Measurements from ENCODE around the gene DNAJC17.

The DNAJC17 gene

DNA sequence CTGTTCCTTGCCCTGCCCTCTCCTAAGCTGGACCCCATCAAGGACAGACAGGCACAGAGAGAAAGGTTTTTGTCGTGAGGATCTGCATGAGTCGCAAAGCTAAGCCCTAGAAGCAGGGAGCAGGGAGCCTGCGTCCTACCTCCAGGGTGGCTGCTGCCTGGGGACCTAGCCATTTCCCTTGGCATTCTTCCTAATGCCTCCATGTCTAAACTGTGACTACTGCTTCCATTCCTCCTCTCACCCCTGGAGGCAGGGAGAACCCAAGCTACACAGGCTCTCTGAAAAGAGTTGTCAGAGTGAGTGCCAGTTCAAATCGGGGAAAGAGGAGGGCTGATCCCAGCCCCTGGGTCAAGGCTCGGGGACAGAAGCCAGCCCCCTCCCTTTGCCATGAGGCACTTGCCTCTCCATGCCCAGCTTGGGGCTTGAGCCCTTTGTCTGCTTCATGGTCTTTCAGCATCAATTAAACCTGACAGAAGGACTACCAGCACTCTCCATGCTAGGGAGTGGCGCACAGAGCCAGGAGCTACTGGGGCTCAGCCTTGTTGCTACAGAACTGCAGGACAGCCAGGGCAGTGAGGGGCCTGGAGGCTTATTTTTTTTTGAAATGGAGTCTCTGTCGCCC lies 41.0 kb downstream of the DNAJC17 start:
- DNase-seq, result peak; percentile 21

DNA sequence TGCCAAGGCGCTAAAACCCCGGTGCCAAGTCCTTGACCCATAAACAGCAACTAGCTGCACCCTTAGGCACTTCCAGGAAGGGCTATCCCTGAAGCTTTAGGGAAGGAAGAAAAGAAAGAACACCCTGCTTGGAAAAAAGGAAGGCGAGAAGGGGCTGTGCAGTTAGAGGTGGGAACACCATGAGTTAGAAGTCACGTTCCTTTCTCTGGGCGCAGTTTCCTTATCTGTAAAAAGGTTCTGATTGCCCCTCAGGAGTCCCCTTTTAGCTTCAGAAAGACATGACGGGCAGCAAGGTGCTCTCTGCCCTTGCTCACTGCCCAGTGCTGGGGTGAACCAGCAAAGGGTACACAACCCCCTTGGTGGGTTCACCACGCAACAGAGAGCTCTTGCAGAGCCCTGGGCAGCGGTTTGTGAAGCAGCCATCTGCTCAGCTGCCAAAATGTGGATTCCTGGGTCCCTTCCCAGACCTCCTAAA lies 42.6 kb downstream of the DNAJC17 start:
- no peak for DNase-seq

DNA sequence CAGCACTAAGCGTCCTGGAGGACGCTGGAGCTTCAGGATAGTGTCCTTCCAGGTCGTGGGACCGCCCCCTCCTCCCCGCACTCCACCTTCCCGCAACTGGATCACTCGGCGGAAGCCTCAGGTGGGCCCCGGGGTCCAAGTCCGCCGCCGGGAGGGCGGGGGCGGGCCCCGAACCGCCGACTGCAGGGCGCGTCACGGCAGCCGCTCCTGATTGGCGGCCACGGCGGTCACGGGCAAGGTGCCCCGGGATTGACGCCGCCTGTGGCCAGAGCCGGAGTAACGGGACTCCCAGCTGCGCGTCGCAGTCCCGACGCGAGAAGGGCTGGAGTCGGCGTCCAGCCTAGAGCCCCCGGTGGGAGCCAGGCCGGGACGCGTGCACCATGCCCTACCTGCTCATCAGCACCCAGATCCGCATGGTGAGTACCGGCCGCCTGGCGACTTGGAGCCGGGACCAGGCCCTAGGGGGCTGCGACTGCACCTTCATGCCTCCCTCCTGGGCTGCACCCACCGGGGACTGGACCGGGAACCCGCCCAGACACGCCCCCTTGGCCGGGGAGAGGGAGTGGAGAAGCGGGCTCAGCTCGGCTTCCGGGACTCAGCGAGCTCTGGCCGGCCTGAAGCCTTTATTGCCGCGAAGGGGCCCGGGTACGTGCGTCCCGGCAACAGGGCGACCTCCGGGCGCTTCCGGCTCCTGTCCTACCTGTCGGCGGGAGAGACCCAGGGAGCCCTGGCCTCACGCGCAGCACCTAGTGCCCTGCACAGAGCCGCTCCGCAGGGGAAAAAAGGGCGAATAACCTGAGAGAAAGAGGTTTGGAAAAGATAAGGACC lies 43.3 kb downstream of the DNAJC17 start, which contains the start of gene GCHFR:
GCHFR (plus strand) TSS at position 268 of the 828 bp plus-strand sequence; CDS start at position 381, 113 bp downstream.
- peak; percentile 48 for DNase-seq

DNA sequence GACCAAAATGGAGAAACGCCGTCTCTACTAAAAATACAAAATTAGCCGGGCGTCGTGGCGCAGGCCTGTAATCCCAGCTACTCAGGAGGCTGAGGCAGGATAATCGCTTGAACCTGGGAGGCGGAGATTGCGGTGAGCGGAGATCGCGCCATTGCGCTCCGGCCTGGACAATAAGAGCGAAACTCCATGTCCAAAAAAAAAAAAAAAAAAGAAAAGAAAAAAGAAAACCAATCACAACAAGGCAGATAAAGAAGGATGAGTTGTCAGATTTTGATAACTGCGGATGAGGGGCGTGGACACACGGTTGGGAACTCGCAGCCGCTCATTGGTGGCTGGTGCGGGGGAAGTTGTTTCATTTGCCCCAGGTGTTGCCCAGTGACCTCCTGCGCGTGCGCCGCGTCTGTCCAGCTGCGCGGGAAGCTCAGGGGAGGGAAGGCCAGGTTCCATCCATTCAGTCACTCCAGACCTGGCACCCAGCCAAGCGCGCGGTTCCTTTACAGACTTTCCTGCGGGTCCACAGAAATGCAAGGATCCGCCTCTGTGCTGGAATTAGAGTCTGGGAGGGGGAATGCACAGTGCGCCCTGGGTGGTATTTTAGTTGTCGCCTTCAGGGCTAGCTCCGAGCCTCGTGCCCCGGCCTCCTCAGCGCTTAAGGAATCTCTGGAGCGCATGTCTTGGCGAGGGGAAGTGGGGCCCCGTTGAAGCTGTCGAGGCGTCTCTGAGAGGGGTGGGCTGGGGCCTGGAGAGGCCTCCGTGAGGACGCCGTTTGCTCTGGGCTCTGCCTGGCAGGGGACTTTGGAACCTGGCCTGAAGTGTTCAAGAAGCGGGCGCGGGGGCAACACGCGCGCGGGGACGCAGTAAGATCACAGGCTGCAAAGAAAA lies 44.1 kb downstream of the DNAJC17 start:
- peak; percentile 65 for DNase-seq

DNA sequence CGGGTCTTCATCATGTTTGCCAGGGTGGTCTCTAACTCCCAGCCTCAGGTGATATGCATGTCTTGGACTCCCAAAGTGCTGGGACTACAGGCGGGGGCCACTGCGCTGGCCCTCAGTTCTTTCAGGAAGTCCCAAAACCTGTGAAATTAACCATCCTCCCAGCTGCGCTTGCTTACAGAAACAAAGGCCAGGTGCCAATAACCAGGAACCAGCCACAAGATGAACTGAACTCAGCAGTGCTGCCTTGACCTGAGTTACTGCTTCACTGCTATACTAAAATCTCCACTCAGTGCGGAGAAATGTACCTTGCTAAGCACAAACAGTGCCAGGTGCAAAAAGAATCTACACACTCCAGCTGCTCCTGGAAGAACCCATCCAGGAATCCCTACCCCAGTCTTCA lies 47.3 kb downstream of the DNAJC17 start:
- no peak for DNase-seq

DNA sequence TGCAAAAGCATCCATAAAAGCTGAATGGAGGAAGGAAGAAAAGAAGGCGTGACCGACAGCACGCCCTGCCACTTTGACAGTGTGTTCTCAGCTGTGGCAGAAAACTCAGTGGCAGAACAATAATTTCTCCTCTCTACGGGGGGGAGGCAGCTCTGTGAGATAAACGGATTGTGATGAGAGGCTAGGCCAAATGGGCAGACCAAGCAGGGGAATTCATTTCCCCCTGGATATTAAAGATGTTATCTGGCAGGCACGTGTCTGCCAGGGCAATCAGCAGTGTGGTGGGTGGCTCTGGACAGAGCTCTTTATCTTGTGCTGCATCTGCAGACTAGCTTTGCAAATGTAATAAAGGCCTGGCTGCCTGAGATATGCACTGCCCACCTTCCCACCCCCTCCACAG lies 50.3 kb downstream of the DNAJC17 start:
- DNase-seq, result no peak

DNA sequence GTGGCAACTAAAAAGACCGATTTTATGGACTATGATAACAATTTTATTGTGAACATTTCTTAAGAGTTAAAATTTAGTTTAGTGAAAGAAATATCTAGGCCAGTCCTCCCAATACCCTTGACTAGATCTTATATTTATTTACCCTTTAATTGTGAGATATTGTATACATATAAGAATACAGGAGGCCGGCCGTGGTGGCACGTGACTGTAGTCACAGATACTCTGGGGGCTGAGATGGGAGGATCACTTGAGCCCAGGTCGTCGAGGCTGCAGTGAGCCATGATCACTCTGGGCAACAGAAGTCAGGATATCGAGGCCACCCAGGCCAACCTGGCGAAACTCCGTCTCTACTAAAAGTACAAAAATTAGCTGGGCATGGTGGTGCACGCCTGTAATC lies 51.5 kb downstream of the DNAJC17 start:
- DNase-seq, result no peak

DNA sequence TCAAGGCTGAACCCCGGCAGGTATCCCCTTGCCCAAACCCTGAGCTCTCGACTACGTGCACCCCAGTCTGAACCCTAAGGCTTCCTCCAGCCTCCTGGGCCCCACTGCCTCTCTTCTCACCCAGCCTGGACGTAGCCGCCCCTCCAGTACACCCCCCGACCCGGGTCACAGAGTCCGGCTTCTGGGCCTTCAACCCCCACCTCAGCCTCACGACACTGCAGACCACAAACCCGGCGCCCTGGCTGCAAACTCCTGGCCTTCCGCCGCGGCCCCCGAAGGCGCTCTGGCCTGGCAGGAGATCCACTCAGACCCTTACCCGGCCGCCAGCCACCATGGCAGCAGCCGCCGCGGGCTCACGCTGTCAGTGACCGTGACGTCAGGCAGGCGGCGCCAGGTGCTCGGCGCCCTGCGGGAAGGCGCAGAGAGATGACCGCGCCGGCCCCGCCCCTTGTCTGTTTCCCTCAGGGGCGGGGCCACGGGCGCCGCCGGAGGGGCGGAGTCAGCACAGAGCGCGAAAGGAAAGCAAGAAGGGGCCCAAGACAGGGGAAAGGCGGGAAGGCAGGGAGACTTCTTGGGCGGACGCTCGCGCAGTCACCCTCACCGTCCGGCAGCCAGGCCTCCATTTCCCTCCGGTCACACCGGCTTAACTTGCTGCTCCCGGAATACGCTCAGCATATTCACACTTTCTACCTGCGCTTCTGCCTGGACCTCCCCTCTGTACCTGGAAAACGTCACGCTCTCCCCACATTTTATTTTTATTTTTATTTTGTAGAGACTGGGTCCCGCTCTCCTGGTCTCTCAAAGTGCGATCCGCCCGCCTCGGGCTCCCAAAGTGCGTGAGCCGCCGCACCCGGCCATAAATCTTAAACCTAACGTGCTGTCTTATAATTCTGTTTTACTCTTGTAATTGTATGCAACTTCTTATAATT lies 52.1 kb downstream of the DNAJC17 start, which contains the start of gene RMDN3:
RMDN3 (minus strand) TSS at position 372 of the 929 bp plus-strand sequence. CDS start 471 bp downstream, outside the sequence.
- peak; percentile 91 for DNase-seq

DNA sequence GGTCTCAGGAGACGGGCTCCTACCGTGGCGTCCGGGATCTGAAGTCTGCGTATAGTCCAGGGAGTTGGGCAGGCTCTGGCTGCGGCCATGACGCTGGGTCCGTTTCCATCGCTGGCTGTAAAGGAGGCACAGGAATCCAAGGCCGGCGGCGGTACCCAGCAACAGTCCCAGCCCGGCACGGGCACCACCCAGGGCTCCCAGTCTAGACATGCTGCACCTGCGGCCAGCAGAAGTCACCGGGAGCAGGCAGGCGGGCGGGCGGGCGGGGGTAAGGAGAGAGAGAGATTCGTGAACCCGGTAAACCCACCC lies 52.7 kb downstream of the DNAJC17 start:
- DNase-seq, result no peak

DNA sequence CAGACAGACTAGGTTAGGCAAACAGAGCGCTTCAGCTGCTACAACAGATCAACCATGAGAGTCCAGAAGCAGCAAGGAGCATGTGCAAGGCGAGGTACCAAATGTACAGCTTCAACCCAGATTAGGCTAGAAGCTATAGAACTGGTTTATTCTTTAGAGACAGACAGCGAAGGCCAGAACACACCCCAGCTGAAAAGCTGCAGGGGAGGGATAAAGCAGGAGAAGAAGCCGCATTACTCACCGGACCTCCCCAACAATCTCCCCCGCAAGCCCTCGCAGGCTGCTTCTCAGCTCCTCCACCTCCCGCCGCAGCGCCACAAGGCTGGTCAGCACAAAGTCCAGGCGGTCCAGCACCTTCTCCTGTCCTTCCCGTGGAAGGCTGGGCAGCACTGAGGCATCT lies 55.5 kb downstream of the DNAJC17 start:
- DNase-seq, result no peak

DNA sequence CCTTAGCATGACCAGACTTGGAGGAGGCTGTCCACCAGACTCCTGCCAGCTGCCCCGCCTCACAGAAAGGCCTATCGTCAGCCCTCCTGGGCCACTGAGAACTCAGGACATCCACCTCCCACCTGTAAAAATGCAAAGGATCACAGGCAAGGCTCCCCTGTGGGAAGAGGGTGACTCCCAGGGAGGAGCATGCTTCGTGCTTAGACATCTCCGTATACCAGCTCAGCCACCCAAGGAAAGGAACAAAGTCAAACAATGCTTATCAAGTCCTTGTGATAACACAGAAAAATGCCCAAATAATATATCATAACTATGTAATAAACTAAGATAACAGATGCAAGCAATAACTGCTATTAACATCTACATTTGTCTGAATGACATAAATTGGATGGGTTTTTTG lies 56.4 kb downstream of the DNAJC17 start:
- no peak for DNase-seq

DNA sequence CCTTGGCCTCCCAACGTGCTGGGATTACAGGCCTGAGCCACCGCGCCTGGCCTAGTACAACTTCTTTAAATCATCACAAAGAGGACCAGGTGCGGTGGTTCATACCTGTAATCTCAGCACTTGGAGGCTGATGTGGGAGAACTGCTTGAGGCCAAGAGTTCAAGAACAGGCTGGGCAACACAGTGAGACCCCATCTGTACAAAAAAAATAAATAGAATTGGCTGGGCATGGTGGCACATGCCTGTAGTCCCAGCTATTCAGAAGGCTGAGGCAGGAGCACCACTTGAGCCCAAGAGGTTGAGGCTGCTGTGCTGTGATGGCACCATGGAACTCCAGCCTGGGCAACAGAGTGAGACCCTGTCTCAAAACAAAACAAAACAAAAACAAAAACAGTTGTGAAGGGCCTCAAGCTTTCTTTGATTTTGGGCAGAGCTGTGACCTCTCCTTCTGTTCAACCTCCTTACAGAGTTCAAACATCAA lies 58.1 kb downstream of the DNAJC17 start:
- no peak for DNase-seq

DNA sequence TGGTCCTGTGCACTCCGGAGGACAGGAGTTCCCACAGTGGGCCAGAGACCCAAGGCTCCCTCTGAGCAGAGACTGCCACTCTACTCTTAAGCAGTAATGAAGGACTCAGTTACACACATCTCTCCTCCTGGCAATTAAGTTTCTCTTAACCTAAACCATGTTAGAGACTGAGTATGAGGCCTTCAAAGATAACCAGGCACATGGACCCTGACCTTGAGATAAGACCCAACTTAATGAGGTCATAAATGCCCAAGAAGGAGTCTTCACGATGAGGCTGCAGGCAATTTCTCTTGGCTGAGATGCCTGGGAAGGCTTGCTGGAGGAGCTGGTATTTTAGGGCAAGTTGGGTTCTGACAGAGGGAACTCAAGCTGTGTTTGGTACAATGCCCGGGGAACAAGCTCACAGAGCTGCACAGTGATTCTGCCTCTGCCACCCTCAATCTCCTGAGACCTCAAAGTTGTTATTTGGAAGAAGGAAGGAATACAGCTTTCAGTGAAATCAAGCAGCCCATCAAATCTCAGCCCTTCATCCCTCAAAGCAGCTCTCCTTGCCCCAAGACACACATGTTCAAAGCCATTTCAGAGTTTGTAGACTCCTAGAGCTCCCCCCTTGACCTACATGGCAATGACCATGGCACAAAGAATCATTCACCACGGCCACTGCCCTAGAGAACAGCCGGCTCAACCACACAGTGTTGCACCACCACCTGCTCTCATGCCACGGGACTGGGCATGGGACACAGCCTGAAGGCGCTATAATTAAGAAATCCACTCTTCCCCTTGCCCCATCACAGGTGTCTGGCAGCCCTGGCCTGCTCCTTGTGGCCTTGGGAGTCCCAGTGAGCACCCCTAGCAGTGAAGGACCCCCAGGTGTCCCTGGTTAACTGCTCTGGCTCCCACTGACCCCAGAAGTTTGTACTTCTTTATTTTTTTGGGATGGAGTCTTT lies 59.3 kb downstream of the DNAJC17 start:
- no peak for DNase-seq

DNA sequence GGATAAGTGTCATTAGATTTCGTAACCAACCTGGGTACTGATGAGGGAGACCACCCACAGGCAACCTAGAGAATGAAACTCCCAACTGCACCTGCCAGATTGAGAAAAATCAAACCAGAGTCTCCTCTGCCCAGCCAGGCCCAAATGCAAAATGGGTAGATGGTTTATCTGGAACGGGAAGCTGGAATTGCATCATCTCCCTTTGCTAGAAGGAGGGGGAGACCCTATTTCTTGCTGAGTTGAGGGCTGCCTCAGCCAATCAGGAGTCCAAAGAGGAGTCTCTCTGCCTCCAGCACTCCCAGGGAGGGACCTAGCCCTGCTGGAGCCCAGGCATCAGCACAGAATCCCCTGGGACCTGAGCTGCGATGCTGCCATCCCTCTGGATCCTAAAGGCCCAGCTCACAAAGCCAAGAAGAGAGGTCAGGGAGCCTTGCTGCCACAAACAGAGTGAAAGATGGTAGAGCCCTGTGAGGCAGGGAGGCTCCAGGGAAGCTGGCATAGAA lies 60.3 kb downstream of the DNAJC17 start:
- peak; percentile 65 for DNase-seq

DNA sequence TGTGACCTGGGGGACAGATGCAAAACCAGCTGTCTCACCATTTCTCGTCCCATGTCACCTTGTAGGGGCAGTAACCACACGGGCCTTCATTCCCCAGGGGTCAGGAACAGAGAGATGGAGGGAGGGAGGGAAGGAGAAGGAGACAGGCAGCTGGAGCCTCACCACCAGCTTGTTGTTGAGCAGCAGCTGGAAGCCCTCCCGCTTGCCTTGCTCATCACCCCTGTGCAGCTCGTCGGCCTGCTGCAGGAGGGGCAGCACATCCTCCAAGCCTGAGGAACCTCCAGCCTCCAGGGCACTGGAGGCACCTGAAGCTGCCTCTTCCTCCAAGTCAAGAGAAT lies 62.5 kb downstream of the DNAJC17 start:
- DNase-seq, result no peak

DNA sequence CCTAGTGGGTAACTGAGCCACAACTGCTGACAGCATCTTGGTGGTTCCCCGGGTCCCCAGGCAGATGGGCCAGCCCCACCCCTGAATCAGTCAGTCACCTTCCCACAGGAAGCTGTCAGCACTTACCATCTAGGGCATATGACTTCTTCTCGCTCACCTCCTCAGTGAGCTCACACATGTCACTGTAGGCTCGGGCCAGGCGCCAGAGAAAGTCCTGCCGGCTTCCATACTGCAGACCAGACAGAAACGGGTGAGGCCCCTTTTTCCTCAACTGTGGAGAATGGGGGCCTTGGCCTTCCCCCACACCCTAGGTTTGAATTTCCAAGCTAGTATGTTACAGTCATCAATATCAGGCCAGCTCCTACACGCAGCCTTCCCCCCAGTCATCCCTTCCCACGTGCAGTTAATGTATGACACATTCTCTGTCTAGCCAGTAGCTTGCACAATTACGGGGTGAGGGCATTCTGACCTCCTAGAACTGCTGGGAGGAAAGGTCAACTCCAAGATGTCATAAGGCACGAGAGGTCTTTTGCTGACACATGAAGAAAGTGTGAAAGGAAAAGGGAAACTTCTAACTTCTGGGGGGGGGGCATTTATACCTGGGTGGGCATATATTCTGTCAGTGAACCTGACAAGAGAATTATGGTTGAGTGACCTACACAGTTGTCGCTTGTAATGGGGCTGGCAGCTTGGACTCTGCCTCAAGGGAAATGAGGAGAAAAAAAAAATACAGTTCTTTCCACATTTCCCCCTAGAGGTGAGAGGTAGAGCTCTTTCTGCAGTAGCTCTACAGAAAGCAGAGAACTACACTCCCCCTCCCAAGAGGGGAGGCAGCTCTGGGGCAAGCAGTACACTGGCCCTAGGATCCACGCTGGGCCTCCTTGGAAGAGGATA lies 63.1 kb downstream of the DNAJC17 start:
- DNase-seq, result peak; percentile 71

DNA sequence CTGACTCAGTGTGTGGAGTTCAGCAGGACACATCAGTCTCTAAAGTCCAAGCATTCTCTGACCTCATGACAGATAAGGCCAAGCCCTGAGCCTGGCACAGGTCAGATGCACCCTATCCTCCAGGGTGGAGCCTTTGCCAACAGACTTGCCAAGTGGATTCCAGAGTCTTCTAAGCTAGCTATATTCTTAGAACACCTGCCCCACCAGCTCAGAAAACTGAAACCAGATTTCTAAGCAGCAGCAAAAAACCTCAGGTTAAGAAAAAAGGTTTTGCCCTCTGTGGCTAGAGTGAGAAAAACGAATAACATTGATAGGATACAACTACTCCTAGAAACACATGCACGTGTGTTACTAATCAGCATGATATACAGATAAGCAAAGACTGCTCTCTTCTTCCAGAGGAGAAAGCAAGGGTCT lies 63.8 kb downstream of the DNAJC17 start:
- DNase-seq, result no peak

DNA sequence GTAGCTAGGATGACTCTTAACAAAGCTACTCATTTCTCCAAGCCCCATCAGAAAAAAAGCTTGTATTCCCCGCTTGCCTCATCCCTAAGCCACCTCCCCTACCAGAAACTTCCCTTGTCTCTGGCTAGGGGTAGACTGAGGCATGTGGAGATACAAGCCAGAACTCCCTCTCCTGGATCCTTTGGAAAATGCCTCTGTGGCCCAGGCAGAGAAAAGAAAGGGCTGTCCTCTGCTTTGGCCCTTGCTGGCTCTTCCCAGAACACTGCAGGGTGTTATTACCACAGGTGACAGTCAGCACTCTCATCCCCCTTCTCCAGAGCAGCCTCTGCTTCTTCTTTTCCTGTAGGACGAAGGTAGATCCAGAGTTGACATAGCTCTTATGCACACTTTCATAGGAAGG lies 67.4 kb downstream of the DNAJC17 start:
- DNase-seq, result no peak

DNA sequence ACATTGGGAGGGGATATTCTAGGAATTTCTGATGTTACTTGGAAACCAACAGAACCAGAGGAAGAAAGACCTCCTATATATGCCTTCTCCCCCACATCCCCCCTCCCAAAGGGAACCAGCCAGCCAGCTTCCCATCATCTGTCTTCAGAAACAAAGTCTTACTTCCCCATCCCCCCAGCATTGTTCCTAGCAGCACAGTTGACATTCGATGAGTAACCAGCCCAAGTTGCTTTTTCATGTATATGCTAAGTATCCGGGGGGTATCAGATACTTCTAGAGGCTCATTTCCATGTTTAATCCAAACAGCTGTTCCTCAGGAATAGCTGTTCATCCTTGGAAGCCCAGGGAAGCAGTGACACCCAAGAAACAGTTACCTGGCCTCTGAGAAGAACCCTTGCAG lies 68.2 kb downstream of the DNAJC17 start:
- no peak for DNase-seq
